ENCODE data around the gene BDKRB2.

GRCh38 chr14:96274122-96274521 is 69.5 kb downstream of the BDKRB2 start:
- TF ChIP-seq CTCF (IDR thresholded peaks at IDR 0.05; ENCODE audit: control extremely low read depth in 1 of 3, insufficient read depth in 1 of 3, low read depth in 1 of 3, low read length in 3 of 3): no peak
- TF ChIP-seq EP300 (IDR thresholded peaks at IDR 0.05; ENCODE audit: borderline replicate concordance in 1 of 2, low read depth in 2 of 2, low read length in 2 of 2): no peak
- no peak for TF ChIP-seq HDAC2 (IDR thresholded peaks at IDR 0.05; ENCODE audit: borderline replicate concordance in 1 of 2, low read depth in 2 of 2, low read length in 2 of 2)
- no peak for TF ChIP-seq CEBPB (IDR thresholded peaks at IDR 0.05; ENCODE audit: low read depth, low read length)
- no peak for TF ChIP-seq ZNF274 (IDR thresholded peaks at IDR 0.05; ENCODE audit: borderline replicate concordance, extremely low read depth, low read length)
- no peak for TF ChIP-seq MAX (IDR thresholded peaks at IDR 0.05)
- no peak for TF ChIP-seq POLR2A (IDR thresholded peaks at IDR 0.05; ENCODE audit: control extremely low read depth in 1 of 2, low read depth in 2 of 2, low read length in 2 of 2)
- no peak for TF ChIP-seq CREB1 (IDR thresholded peaks at IDR 0.05)
- TF ChIP-seq GABPA (IDR thresholded peaks at IDR 0.05; ENCODE audit: borderline replicate concordance, insufficient read depth, low read length): no peak
- TF ChIP-seq ATF2 (IDR thresholded peaks at IDR 0.05; ENCODE audit: low read length): no peak
- TF ChIP-seq SP1 (IDR thresholded peaks at IDR 0.05; ENCODE audit: low read depth, low read length): no peak

Measured in H1 (cell line).